ENCODE results near the gene CFAP251. TPM values are rescaled to one million over a fixed set of nuclear protein-coding genes. Genes with fewer than 3 reads are reported as not detected.

Gene CFAP251
- total and polyA plus RNA-seq, 2 of the 8 experiments (the other 6 are each of a cell fraction or from before 2014, with no cell fraction given), result 1.8 to 2.9 TPM

- no peak overlapping the region for H3K23ac ChIP-seq (ENCODE audit: insufficient read length)
Observed at GRCh38 chr12:121980191-121980891, 61.9 kb downstream of the CFAP251 start.

More at GRCh38 chr12:121980191-121980891, 61.9 kb downstream of the CFAP251 start:
- no peak overlapping the region for H3K4me3 ChIP-seq (ENCODE audit: extremely low read depth in 1 of 4, insufficient read depth in 2 of 4, low read depth in 3 of 4, low read length in 4 of 4)
- no peaks in the 10 kb centered on the region; a peak in 1 of 7 replicates for H3K4me1 ChIP-seq (replicated peaks in 1 of 4; ENCODE audit: control insufficient read depth in 3 of 4, insufficient read depth in 4 of 4, low read length in 3 of 4)
- no peak overlapping the region for H2BK20ac ChIP-seq (ENCODE audit: low read length)
- H3K79me2 ChIP-seq (ENCODE audit: control insufficient read depth in 1 of 2, insufficient read depth in 2 of 2, low read length in 2 of 2), result no peaks in the 10 kb centered on the region
- H3K9ac ChIP-seq (replicated peaks in 1 of 4; ENCODE audit: extremely low read depth in 1 of 4, low read depth in 3 of 4, low read length in 3 of 4), result no peak overlapping the region
- H2AK5ac ChIP-seq (ENCODE audit: low read depth, low read length), result no peak overlapping the region
- CTCF ChIA-PET (ENCODE audit: partially characterized antibody), result interaction anchor here (0.7 to 1.6 kb wide), 2 partner anchors 51 to 946 kb away, joined by 3 to 4 read pairs; no protein-coding TSS in a partner anchor
- no peak overlapping the region; a peak in 1 of 4 replicates for H3K4me2 ChIP-seq (ENCODE audit: insufficient read depth in 1 of 2, low read depth in 2 of 2, low read length in 2 of 2)
- 90% methylated on average over 9 of the region's 11 CpGs; no CpG with 5 or more reads in 1 of the 2 experiments for WGBS, 2 experiments (ENCODE audit: extremely low coverage in 1 of 2, insufficient coverage in 1 of 2, insufficient read length in 1 of 2, insufficient replicate concordance in 2 of 2, low coverage in 1 of 2, low lambda C conversion rate in 2 of 2, missing lambda C conversion rate in 1 of 2)
- H4K5ac ChIP-seq (ENCODE audit: insufficient read length, low read depth, low read length), result peak overlapping the region; percentile 2
- H4K20me1 ChIP-seq (replicated peaks in 1 of 2; ENCODE audit: control insufficient read depth in 1 of 2, insufficient read depth in 2 of 2, low read length in 2 of 2), result no peaks in the 10 kb centered on the region
- 0 out of 2 replicates have a peak overlapping the region, but pooled peaks have one; percentile 63 for H2BK12ac ChIP-seq (ENCODE audit: low read depth, low read length)
- H2BK5ac ChIP-seq (ENCODE audit: low read depth, low read length), result 0 out of 2 replicates have a peak overlapping the region, but pooled peaks have one; percentile 21
- DNase-seq (ENCODE audit: low read depth in 1 of 2, low spot score in 2 of 2) (no peak), FAIRE-seq (no peak)
- H2BK120ac ChIP-seq (replicated peaks; ENCODE audit: low read depth, low read length), result no peak overlapping the region
- H2BK15ac ChIP-seq (ENCODE audit: low read length), result no peak overlapping the region
- no peaks in the 10 kb centered on the region for H3K9me3 ChIP-seq (ENCODE audit: insufficient read depth in 2 of 2, low read depth in 1 of 2, low read length in 1 of 2)
- H3K18ac ChIP-seq (ENCODE audit: extremely low read depth, low read length), result no peak overlapping the region; the same call in 1 of the 2 replicates
- H3K56ac ChIP-seq (replicated peaks; ENCODE audit: insufficient read length, low read depth, low read length), result no peak overlapping the region
- H3K14ac ChIP-seq (ENCODE audit: insufficient read length), result no peak overlapping the region
- H4K91ac ChIP-seq (replicated peaks; ENCODE audit: insufficient read length, low read length), result no peak overlapping the region
- no peak overlapping the region for H3K27ac ChIP-seq (ENCODE audit: low read depth, low read length)
- peak overlapping the region; percentile 65; the same call in 1 of the 2 replicates for H2AFZ ChIP-seq (ENCODE audit: low read length)
- H4K8ac ChIP-seq (ENCODE audit: extremely low read depth, insufficient read depth, low read length), result peak overlapping the region; percentile 28
- no peaks in the 10 kb centered on the region for H3K23me2 ChIP-seq (ENCODE audit: low read depth, low read length)
- no peaks in the 10 kb centered on the region for H3K27me3 ChIP-seq (replicated peaks in 1 of 4; ENCODE audit: control insufficient read depth in 3 of 4, extremely low read depth in 1 of 4, insufficient read depth in 3 of 4, low read length in 3 of 4)
- no peak for TF ChIP-seq NANOG (IDR thresholded peaks at IDR 0.05; ENCODE audit: insufficient read depth, low read depth, low read length, poor library complexity, severe bottlenecking)
- TF ChIP-seq KDM1A (IDR thresholded peaks at IDR 0.05; ENCODE audit: borderline replicate concordance, low read length), result no peak
- TF ChIP-seq JUND (IDR thresholded peaks at IDR 0.05; ENCODE audit: low read length), result no peak
- TF ChIP-seq CTBP2 (IDR thresholded peaks at IDR 0.05; ENCODE audit: borderline replicate concordance, insufficient read depth, insufficient read length, low read length), result no peak
- TF ChIP-seq YY1 (IDR thresholded peaks at IDR 0.05; ENCODE audit: low read depth, low read length), result no peak
- no peak for TF ChIP-seq TAF7 (optimal IDR thresholded peaks at IDR 0.05; ENCODE audit: borderline replicate concordance, low read depth, low read length)
- TF ChIP-seq RXRA (IDR thresholded peaks at IDR 0.05; ENCODE audit: insufficient read depth, low read depth, low read length), result no peak
- TF ChIP-seq RAD21 (IDR thresholded peaks at IDR 0.05 in 1 of 2, conservative IDR thresholded peaks at IDR 0.05 in 1 of 2; ENCODE audit: low read depth in 2 of 2, low read length in 2 of 2), result no peak
- POLR2A ChIA-PET (ENCODE audit: partially characterized antibody), result interaction anchor here (0.5 to 1.2 kb wide), 3 partner anchors 10 to 58 kb away, joined by 3 to 4 read pairs (median 3); no protein-coding TSS in a partner anchor
- H3K4ac ChIP-seq (replicated peaks; ENCODE audit: insufficient read length, low read depth, low read length), result no peak overlapping the region
- no peaks in the 10 kb centered on the region for H3K79me1 ChIP-seq (ENCODE audit: low read depth, low read length)
- H3K36me3 ChIP-seq (ENCODE audit: control insufficient read depth in 2 of 4, insufficient read depth in 4 of 4, low read length in 3 of 4), result no peaks in the 10 kb centered on the region

Data from H1 (cell line).